Lower leg skin (tissue), 4 donors: Measurements from ENCODE around the gene PXMP2. TPM values are rescaled to one million over a fixed set of nuclear protein-coding genes. Genes with fewer than 3 reads are reported as not detected.
"Not testable (repeated sequence)": the region's sequence is repeated elsewhere in the genome, so short reads cannot be mapped to it uniquely, and the experiment has no call there.

Experiments
- DNase-seq, 2 donors: peaks; one replicate each; pipeline ENCODE4 v3.0.0-alpha.2; 2019; ENCODE audit warnings: low spot score in 2 of 2
- H3K4me3 ChIP-seq: fragments of 200-600 bp; sonication (generic); 2 replicates; pipeline ENCODE4 v1.5.1; 2017; ENCODE audit warnings: mild to moderate bottlenecking, low read depth; ENCODE audit not compliant: poor library complexity, severe bottlenecking
- POLR2A ChIP-seq, 2 donors: fragments of 450-650 bp; IDR thresholded peaks; one replicate each; pipeline ENCODE4 v1.6.1; 2016 to 2017; ENCODE audit warnings: antibody characterized with exemption in 2 of 2, mild to moderate bottlenecking in 1 of 2, moderate library complexity in 1 of 2
- WGBS, 2 donors: methylation state at CpG; one replicate each; pipeline ENCODE4 v1.1.5; 2018; 5-methylcytosine and 5-hydroxymethylcytosine counted together
- intact Hi-C: fragments of 100-400 bp; cut with DNase I; formaldehyde crosslinking; loops from one replicate; pipeline ENCODE4 v1.15.0; 2023; ENCODE audit warnings: low total_unique reads
- total RNA-seq, 4 donors: library from RNA; depleted of rRNA; stranded (reverse); fragments of >200 nt; gene quantifications; one replicate each; pipeline ENCODE4 v1.1.0, GENCODE V29; 2016
- TF ChIP-seq, protein P1 (sequence below), 3 donors: fragments of 450-650 bp; IDR thresholded peaks; one replicate each; pipeline ENCODE4 v1.5.1; 2016; ENCODE audit warnings: antibody characterized with exemption in 3 of 3, mild to moderate bottlenecking in 3 of 3, moderate library complexity in 2 of 3

PXMP2 gene
- total RNA-seq, 4 donors from 2014 or later, result 13.7 to 33.4 (median 19.1) TPM

DNA sequence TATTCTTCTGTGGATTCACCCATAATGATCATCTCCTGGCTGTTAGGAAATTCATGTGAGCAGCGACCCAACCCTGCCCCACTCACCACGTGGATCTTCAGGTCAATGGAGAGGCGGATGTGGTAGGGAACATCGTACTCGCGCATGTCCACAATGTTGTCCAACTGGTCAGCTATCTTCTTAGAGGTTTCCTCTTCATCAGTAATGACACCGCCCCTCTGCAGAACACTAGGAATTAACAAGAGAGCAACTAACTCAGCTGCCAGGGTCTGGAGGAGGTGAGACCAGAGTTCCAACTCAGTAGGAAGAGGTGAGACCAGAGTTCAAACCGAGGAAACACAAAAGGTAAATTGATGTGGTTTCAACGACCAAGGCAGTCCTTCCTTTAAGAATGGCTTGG is 9.9 kb upstream of the PXMP2 start:
- 90 to 94% methylated on average over 9 of the region's 9 CpGs for WGBS, 2 donors
- intact Hi-C loops, result no loop called here
- DNase-seq, result no peak
- TF ChIP-seq, protein P1, sequence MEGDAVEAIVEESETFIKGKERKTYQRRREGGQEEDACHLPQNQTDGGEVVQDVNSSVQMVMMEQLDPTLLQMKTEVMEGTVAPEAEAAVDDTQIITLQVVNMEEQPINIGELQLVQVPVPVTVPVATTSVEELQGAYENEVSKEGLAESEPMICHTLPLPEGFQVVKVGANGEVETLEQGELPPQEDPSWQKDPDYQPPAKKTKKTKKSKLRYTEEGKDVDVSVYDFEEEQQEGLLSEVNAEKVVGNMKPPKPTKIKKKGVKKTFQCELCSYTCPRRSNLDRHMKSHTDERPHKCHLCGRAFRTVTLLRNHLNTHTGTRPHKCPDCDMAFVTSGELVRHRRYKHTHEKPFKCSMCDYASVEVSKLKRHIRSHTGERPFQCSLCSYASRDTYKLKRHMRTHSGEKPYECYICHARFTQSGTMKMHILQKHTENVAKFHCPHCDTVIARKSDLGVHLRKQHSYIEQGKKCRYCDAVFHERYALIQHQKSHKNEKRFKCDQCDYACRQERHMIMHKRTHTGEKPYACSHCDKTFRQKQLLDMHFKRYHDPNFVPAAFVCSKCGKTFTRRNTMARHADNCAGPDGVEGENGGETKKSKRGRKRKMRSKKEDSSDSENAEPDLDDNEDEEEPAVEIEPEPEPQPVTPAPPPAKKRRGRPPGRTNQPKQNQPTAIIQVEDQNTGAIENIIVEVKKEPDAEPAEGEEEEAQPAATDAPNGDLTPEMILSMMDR (IDR thresholded peaks at IDR 0.05), result no peak
- no peak for TF ChIP-seq POLR2A (IDR thresholded peaks at IDR 0.05)
- H3K4me3 ChIP-seq, result no peak overlapping the region

DNA sequence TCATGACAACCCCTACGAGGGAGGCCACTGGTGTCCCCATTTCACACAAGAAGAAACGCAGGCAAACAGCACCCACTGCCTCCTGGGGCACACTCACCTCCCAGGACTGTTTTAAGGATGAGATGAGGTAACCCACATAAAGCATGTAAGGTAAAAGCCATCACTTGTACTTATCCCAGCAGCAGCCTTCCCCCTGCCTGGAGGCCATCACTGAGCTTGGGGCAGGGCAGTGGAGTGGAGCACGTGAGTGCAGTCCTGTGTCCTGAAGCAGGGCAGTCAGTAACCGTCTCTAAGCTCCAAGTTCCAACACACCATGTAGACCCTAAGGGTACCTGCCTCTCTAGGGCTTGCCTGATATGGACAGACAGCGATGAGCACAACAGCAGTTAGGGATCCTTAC is 2.0 kb upstream of the PXMP2 start:
- no peak for TF ChIP-seq POLR2A (IDR thresholded peaks at IDR 0.05)
- TF ChIP-seq, protein P1 (IDR thresholded peaks at IDR 0.05), result no peak
- 62 to 66% methylated on average over 5 of the region's 5 CpGs for WGBS, 2 donors
- intact Hi-C loops, result no loop called here
- H3K4me3 ChIP-seq, result no peak overlapping the region
- no peak for DNase-seq

DNA sequence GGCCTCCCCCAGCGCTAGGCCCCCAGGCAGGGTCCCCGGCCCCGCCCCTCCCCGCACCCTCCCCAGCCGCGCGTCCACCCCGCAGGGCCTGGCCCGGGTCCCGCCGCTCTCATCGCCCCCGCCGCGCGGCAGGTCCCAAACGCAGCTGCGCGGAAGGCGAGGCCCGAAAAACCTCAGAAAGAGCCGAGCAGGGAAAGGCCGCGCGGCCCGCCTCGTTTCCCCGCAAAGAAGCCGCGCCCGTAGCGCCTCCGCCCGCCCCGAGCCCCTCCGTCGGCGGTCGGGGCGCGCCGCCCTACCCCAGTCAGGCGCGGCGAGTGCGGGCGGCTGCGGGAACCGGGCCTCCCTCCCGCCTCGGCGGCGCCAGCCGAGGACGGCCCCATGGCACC is 569 bp upstream of the PXMP2 start:
- TF ChIP-seq, protein P1 (IDR thresholded peaks at IDR 0.05), result no peak
- TF ChIP-seq POLR2A (IDR thresholded peaks at IDR 0.05), result no peak
- H3K4me3 ChIP-seq, result peak overlapping the region; percentile 67
- intact Hi-C loops, result no loop called here
- no peak for DNase-seq
- WGBS, 2 donors, result 1% methylated on average over 27 of the region's 55 CpGs; no CpG with 5 or more reads in 1 of the 2 donors

DNA sequence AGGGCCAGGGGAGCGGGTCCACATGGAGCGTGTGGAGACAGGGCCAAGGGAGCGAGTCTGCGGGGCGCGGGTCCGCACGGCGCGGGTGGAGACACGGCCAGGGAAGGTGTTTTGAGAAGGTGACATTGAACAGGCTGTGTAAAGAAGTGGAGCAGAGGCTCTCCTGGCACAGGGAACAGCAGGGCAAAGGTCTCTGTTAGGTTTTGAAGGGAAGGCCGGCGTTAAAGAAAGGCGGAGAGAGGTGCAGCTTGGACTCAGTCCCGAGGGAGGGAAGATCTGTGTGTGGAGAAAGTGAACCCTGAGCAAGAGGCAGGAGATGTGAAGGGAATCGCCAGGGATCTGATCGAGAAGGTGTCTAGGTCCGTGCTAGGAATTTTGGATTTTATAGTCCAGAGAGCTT is 1.8 kb downstream of the PXMP2 start:
- WGBS, 2 donors, result 73 to 75% methylated on average over 18 of the region's 18 CpGs
- no peak for DNase-seq
- intact Hi-C loops, result no loop called here
- no peak for TF ChIP-seq POLR2A (IDR thresholded peaks at IDR 0.05)
- TF ChIP-seq, protein P1 (IDR thresholded peaks at IDR 0.05), result no peak
- H3K4me3 ChIP-seq, result no peak overlapping the region

DNA sequence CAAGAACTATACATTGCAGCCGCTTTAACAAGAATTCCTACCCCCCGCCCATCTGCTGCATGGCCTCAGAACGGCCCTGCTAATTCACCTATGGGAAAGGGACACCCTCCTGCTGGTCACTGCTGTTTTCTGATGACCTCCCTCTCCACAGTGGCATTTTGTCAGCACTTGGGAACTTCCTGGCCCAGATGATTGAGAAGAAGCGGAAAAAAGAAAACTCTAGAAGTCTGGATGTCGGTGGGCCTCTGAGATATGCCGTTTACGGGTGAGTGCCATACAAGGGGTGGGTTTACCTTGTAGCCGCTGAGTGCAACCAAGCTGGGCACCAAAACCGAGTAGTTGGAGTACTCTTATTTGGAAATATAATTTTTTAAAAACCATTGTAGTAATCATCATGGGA is 2.7 kb downstream of the PXMP2 start:
- intact Hi-C loops, result no loop called here
- WGBS, 2 donors, result 97% methylated on average over 9 of the region's 9 CpGs
- no peak overlapping the region for H3K4me3 ChIP-seq
- no peak for DNase-seq
- no peak for TF ChIP-seq POLR2A (IDR thresholded peaks at IDR 0.05)
- TF ChIP-seq, protein P1 (IDR thresholded peaks at IDR 0.05), result no peak

DNA sequence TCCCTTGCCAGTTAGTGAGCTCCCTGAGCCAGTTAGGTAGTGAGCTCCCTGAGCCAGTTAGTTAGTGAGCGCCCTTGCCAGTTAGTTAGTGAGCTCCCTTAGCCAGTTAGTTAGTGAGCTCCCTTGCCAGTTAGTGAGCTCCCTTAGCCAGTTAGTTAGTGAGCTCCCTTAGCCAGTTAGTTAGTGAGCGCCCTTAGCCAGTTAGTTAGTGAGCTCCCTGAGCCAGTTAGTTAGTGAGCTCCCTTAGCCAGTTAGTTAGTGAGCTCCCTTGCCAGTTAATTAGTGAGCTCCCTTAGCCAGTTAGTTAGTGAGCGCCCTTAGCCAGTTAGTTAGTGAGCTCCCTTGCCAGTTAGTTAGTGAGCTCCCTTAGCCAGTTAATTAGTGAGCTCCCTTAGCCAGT is 4.6 kb downstream of the PXMP2 start:
- intact Hi-C loops, DNase-seq, H3K4me3 ChIP-seq: not testable (repeated sequence)
- 100% methylated on average over 2 to 3 of the region's 3 CpGs for WGBS, 2 donors

DNA sequence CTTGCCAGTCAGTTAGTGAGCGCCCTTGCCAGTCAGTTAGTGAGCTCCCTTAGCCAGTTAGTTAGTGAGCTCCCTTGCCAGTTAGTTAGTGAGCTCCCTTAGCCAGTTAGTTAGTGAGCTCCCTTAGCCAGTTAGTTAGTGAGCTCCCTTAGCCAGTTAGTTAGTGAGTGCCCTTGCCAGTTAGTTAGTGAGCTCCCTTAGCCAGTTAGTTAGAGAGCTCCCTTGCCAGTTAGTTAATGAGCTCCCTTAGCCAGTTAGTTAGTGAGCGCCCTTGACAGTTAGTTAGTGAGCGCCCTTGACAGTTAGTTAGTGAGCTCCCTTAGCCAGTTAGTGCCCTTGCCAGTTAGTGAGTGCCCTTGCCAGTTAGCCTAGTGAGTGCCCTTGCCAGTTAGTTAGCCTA is 7.5 kb downstream of the PXMP2 start:
- DNase-seq, intact Hi-C loops, H3K4me3 ChIP-seq: not testable (repeated sequence)
- whole genome bisulfite sequencing, 2 donors, result 95 to 96% methylated on average over 3 of the region's 3 CpGs
